Activated CD4-positive, alpha-beta memory T cell treated with anti-CD3 and anti-CD28 coated beads, Interleukin-2, amount 10 ng/mL, durations not matched to agents 7 days and 5 days (primary cell): Measurements from ENCODE around the gene MGME1. TPM values are rescaled to one million over a fixed set of nuclear protein-coding genes. Genes with fewer than 3 reads are reported as not detected.

Experiments used
- total RNA-seq, 2 experiments: library from RNA; stranded (reverse); gene quantifications; one replicate each; pipeline ENCODE4 v1.2.3, GENCODE V29; 2021

MGME1 gene
- total RNA-seq, 2 experiments from 2014 or later: 53.9 to 56.7 TPM

Other genes starting within 250 kb of the MGME1 start
- 100 to 1,000 TPM; 236 to 250 TPM for gene SNX5, start 224 bp upstream of the MGME1 start, total RNA-seq
- gene OVOL2, start 88.9 kb downstream of the MGME1 start, total RNA-seq: under 1 TPM in 1 of 2 experiments, not detected in 1; 0.25 TPM
- gene KAT14, start 168.8 kb downstream of the MGME1 start, total RNA-seq: 10 to 100 TPM; 13.4 to 15.1 TPM
- gene PET117, start 168.8 kb downstream of the MGME1 start, total RNA-seq: 10 to 100 TPM; 12.5 to 14.9 TPM